Ishikawa (cell line): Measurements from ENCODE around the gene RNF6.

Experiments used
- CEBPB ChIP-seq: IDR thresholded peaks from 2 replicates; pipeline ENCODE4 v1.6.1; 2012
- CREB1 ChIP-seq: IDR thresholded peaks from 2 replicates; pipeline ENCODE4 v1.6.1; 2012; ENCODE audit warnings: low read depth
- EGR1 ChIP-seq: IDR thresholded peaks from 2 replicates; pipeline ENCODE4 v1.6.1; 2012
- EP300 ChIP-seq: IDR thresholded peaks from 2 replicates; pipeline ENCODE4 v1.6.1; 2012; ENCODE audit warnings: borderline replicate concordance
- FOXM1 ChIP-seq: IDR thresholded peaks from 2 replicates; pipeline ENCODE4 v1.6.1; 2012; ENCODE audit warnings: low read depth, borderline replicate concordance
- MAX ChIP-seq: IDR thresholded peaks from 2 replicates; pipeline ENCODE4 v1.6.1; 2012
- NFIC ChIP-seq: IDR thresholded peaks from 2 replicates; pipeline ENCODE4 v1.6.1; 2012
- RAD21 ChIP-seq: IDR thresholded peaks from 2 replicates; pipeline ENCODE4 v1.6.1; 2012; ENCODE audit warnings: low read depth
- REST ChIP-seq: IDR thresholded peaks from 2 replicates; pipeline ENCODE4 v1.6.1; 2012; ENCODE audit warnings: low read depth, mild to moderate bottlenecking
- TAF1 ChIP-seq: IDR thresholded peaks from 2 replicates; pipeline ENCODE4 v1.6.1; 2012; ENCODE audit warnings: low read depth, mild to moderate bottlenecking
- TCF12 ChIP-seq: IDR thresholded peaks from 2 replicates; pipeline ENCODE4 v1.6.1; 2012; ENCODE audit warnings: low read depth
- TEAD4 ChIP-seq: IDR thresholded peaks from 2 replicates; pipeline ENCODE4 v1.6.1; 2012
- USF1 ChIP-seq: IDR thresholded peaks from 2 replicates; pipeline ENCODE4 v1.6.1; 2012
- YY1 ChIP-seq: IDR thresholded peaks from 2 replicates; pipeline ENCODE4 v1.6.1; 2012; ENCODE audit warnings: low read depth
- ZBTB7A ChIP-seq: IDR thresholded peaks from 2 replicates; pipeline ENCODE4 v1.6.1; 2012; ENCODE audit warnings: low read depth

The RNF6 gene

GRCh38 chr13:26247011-26247410, 24.9 kb upstream of the RNF6 start:
- TF ChIP-seq ZBTB7A: no peak
- TF ChIP-seq MAX: no peak
- TF ChIP-seq USF1: no peak
- no peak for TF ChIP-seq RAD21

GRCh38 chr13:26246154-26246553, 24.0 kb upstream of the RNF6 start:
- TF ChIP-seq EGR1 (no peak), TCF12 (no peak)

GRCh38 chr13:26236296-26236695, 14.2 kb upstream of the RNF6 start:
- TF ChIP-seq USF1: no peak
- TF ChIP-seq CREB1: no peak
- no peak for TF ChIP-seq YY1
- no peak for TF ChIP-seq CEBPB
- TF ChIP-seq FOXM1: no peak
- no peak for TF ChIP-seq REST
- TF ChIP-seq MAX: no peak
- TF ChIP-seq TEAD4: no peak

GRCh38 chr13:26230703-26231102, 8.6 kb upstream of the RNF6 start:
- no peak for TF ChIP-seq TEAD4
- TF ChIP-seq CREB1: no peak
- no peak for TF ChIP-seq EP300
- TF ChIP-seq NFIC: no peak
- TF ChIP-seq CEBPB: no peak
- no peak for TF ChIP-seq FOXM1
- no peak for TF ChIP-seq TCF12
- TF ChIP-seq MAX: no peak
- no peak for TF ChIP-seq TAF1
- TF ChIP-seq RAD21: no peak
- TF ChIP-seq ZBTB7A: no peak

GRCh38 chr13:26229080-26229615, 7.0 kb upstream of the RNF6 start:
- TF ChIP-seq USF1: no peak
- TF ChIP-seq FOXM1: no peak
- TF ChIP-seq RAD21: no peak
- TF ChIP-seq EP300: no peak
- TF ChIP-seq EGR1: no peak
- TF ChIP-seq REST: no peak
- TF ChIP-seq TCF12: no peak
- no peak for TF ChIP-seq MAX
- TF ChIP-seq TAF1: no peak
- TF ChIP-seq NFIC: no peak
- TF ChIP-seq CEBPB: no peak
- TF ChIP-seq CREB1: no peak
- no peak for TF ChIP-seq TEAD4
- TF ChIP-seq ZBTB7A: no peak
- no peak for TF ChIP-seq YY1

- no peak for TF ChIP-seq RAD21
- TF ChIP-seq EP300: no peak
- TF ChIP-seq TCF12: no peak
Measured at GRCh38 chr13:26228096-26228495, 6.0 kb upstream of the RNF6 start.
